Epithelial cell of proximal tubule (primary cell): ENCODE results near the gene RAI1. TPM values are rescaled to one million over a fixed set of nuclear protein-coding genes. Genes with fewer than 3 reads are reported as not detected.

Experiments used
- DNase-seq: peaks from one replicate; pipeline ENCODE4 v3.0.0-alpha.2; 2011; ENCODE audit warnings: low read depth
- H3K4me3 ChIP-seq: 2 replicates; pipeline ENCODE4 v1.5.1; 2011; ENCODE audit warnings: low read depth, mild to moderate bottlenecking, low read length
- total RNA-seq: library from RNA; depleted of rRNA; stranded (reverse); fragments of >200 nt; gene quantifications from 2 replicates; pipeline ENCODE4 v1.2.3, GENCODE V29; 2015
- TF ChIP-seq, protein P1 (sequence below): conservative IDR thresholded peaks from 2 replicates; pipeline ENCODE4 v1.5.1; 2012; ENCODE audit warnings: low read depth, mild to moderate bottlenecking, low read length

RAI1 gene
- total RNA-seq, 1 donor from 2014 or later, result 13.7 TPM

DNA sequence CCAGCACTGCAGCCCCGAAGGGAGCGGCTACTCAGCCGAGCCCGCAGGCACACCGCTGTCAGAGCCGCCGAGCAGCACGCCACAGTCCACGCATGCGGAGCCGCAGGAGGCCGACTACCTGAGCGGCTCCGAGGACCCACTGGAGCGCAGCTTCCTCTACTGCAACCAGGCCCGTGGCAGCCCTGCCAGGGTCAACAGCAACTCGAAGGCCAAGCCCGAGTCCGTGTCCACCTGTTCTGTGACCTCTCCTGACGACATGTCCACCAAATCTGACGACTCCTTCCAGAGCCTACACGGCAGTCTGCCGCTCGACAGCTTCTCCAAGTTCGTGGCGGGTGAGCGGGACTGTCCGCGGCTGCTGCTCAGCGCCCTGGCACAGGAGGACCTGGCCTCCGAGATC is 113.1 kb downstream of the RAI1 start:
- H3K4me3 ChIP-seq, result no peak overlapping the region
- TF ChIP-seq, protein P1, sequence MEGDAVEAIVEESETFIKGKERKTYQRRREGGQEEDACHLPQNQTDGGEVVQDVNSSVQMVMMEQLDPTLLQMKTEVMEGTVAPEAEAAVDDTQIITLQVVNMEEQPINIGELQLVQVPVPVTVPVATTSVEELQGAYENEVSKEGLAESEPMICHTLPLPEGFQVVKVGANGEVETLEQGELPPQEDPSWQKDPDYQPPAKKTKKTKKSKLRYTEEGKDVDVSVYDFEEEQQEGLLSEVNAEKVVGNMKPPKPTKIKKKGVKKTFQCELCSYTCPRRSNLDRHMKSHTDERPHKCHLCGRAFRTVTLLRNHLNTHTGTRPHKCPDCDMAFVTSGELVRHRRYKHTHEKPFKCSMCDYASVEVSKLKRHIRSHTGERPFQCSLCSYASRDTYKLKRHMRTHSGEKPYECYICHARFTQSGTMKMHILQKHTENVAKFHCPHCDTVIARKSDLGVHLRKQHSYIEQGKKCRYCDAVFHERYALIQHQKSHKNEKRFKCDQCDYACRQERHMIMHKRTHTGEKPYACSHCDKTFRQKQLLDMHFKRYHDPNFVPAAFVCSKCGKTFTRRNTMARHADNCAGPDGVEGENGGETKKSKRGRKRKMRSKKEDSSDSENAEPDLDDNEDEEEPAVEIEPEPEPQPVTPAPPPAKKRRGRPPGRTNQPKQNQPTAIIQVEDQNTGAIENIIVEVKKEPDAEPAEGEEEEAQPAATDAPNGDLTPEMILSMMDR, result no peak
- no peak for DNase-seq

DNA sequence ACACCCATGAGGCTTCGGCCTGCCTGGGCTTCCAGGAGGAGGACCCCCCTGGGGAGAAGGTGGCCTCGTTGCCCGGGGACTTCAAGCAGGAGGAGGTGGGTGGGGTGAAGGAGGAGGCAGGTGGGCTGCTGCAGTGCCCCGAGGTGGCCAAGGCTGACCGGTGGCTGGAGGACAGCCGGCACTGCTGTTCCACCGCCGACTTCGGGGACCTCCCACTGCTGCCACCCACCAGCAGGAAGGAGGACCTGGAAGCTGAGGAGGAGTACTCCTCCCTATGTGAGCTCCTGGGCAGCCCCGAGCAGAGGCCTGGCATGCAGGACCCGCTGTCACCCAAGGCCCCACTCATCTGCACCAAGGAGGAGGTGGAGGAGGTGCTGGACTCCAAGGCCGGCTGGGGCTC is 114.0 kb downstream of the RAI1 start:
- DNase-seq, result no peak
- TF ChIP-seq, protein P1, result no peak
- no peak overlapping the region for H3K4me3 ChIP-seq

DNA sequence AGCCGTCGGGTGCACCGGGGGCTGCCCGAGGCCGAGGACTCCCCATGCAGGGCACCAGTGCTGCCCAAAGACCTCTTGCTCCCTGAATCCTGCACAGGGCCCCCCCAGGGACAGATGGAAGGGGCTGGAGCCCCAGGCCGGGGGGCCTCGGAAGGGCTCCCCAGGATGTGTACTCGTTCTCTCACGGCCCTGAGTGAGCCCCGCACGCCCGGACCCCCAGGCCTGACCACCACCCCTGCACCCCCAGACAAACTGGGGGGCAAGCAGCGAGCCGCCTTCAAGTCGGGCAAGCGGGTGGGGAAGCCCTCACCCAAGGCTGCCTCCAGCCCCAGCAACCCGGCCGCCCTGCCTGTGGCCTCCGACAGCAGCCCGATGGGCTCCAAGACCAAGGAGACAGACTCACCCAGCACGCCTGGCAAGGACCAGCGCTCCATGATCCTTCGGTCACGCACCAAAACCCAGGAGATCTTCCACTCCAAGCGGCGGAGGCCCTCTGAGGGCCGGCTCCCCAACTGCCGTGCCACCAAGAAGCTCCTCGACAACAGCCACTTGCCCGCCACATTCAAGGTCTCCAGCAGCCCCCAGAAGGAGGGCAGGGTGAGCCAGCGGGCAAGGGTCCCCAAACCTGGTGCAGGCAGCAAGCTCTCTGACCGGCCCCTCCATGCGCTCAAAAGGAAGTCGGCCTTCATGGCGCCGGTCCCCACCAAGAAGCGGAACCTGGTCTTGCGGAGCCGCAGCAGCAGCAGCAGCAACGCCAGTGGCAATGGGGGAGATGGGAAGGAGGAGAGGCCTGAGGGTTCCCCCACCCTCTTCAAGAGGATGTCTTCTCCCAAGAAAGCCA is 114.9 kb downstream of the RAI1 start:
- no peak overlapping the region for H3K4me3 ChIP-seq
- DNase-seq, result no peak
- TF ChIP-seq, protein P1, result no peak

DNA sequence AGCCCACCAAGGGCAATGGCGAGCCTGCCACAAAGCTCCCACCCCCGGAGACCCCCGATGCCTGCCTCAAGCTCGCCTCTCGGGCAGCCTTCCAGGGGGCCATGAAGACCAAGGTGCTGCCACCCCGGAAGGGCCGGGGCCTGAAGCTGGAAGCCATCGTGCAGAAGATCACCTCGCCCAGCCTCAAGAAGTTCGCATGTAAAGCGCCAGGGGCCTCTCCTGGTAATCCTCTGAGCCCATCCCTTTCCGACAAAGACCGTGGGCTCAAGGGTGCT is 115.5 kb downstream of the RAI1 start:
- no peak overlapping the region for H3K4me3 ChIP-seq
- DNase-seq, result no peak
- TF ChIP-seq, protein P1, result no peak

DNA sequence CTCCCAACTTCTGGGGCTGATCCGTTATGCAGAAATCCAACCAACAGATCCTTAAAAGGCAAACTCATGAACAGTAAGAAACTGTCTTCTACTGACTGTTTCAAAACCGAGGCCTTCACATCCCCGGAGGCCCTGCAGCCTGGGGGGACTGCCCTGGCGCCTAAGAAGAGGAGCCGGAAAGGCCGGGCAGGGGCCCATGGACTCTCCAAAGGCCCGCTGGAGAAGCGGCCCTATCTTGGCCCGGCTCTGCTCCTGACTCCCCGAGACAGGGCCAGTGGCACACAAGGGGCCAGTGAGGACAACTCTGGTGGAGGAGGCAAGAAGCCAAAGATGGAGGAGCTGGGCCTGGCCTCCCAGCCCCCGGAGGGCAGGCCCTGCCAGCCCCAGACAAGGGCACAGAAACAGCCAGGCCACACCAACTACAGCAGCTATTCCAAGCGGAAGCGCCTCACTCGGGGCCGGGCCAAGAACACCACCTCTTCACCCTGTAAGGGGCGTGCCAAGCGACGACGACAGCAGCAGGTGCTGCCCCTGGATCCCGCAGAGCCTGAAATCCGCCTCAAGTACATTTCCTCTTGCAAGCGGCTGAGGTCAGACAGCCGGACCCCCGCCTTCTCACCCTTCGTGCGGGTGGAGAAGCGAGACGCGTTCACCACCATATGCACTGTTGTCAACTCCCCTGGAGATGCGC is 116.0 kb downstream of the RAI1 start:
- no peak overlapping the region for H3K4me3 ChIP-seq
- TF ChIP-seq, protein P1, result no peak
- no peak for DNase-seq

DNA sequence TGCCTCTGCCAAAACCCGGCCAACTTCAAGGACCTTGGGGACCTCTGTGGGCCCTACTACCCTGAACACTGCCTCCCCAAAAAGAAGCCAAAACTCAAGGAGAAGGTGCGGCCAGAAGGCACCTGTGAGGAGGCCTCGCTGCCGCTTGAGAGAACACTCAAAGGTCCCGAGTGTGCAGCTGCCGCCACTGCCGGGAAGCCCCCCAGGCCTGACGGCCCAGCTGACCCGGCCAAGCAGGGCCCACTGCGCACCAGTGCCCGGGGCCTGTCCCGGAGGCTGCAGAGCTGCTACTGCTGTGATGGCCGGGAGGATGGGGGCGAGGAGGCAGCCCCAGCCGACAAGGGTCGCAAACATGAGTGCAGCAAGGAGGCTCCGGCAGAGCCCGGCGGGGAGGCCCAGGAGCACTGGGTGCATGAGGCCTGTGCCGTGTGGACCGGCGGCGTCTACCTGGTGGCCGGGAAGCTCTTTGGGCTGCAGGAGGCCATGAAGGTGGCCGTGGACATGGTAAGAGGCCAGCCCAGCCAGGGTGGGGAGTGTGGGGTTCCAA is 116.8 kb downstream of the RAI1 start:
- no peak for DNase-seq
- TF ChIP-seq, protein P1, result no peak
- no peak overlapping the region for H3K4me3 ChIP-seq
